ENCODE data around the gene DST. TPM values are rescaled to one million over a fixed set of nuclear protein-coding genes. Genes with fewer than 3 reads are reported as not detected.

Gene DST
- total RNA-seq, 1 experiment from 2014 or later: 132 TPM

DNA sequence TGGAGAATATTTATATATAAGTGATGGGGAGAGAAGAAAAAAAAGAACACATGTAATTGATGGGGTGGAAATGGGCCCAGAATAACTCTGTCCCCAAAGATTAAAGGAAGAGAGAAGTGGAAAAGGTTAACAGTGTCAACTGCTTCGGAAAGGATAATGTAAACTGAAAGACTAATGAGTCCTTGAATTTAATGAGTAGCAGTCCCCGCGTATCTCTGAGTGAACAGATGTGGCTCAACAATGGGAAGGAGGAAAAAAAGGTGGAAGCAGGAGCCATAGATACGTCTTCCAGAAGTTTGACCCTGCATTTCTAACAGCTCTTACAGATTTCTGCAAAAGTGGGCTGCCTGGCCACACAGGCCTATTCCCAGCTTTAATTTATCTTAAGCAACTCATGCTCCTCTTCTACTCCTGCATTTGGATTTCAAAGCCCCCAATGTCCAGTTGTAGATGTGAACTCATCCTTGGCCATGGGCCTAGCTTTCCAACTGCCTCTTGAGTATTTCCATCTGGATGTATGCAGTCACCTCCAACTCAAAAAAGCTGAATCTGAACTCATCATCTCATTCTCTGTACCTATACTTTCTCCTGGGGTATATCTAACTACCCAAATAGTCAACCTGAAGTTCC, 61.3 kb downstream of the DST start:
- Mint-ChIP-seq H3K36me3 (peaks cover 36% of the 10 kb centered on the region), H3K27ac (no peak overlapping the region), H3K9me3 (peaks cover 14% of the 10 kb centered on the region), H3K4me3 (no peak overlapping the region), H3K4me1 (no peaks in the 10 kb centered on the region), H3K27me3 (ENCODE audit: low read depth) (no peaks in the 10 kb centered on the region)
- POLR2A ChIA-PET: no interaction called here
- TF ChIP-seq, protein P1, sequence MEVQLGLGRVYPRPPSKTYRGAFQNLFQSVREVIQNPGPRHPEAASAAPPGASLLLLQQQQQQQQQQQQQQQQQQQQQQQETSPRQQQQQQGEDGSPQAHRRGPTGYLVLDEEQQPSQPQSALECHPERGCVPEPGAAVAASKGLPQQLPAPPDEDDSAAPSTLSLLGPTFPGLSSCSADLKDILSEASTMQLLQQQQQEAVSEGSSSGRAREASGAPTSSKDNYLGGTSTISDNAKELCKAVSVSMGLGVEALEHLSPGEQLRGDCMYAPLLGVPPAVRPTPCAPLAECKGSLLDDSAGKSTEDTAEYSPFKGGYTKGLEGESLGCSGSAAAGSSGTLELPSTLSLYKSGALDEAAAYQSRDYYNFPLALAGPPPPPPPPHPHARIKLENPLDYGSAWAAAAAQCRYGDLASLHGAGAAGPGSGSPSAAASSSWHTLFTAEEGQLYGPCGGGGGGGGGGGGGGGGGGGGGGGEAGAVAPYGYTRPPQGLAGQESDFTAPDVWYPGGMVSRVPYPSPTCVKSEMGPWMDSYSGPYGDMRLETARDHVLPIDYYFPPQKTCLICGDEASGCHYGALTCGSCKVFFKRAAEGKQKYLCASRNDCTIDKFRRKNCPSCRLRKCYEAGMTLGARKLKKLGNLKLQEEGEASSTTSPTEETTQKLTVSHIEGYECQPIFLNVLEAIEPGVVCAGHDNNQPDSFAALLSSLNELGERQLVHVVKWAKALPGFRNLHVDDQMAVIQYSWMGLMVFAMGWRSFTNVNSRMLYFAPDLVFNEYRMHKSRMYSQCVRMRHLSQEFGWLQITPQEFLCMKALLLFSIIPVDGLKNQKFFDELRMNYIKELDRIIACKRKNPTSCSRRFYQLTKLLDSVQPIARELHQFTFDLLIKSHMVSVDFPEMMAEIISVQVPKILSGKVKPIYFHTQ (CRISPR knock-in tag; IDR thresholded peaks at IDR 0.05): no peak
- TF ChIP-seq CREM (CRISPR knock-in tag; IDR thresholded peaks at IDR 0.05) (no peak), SP1 (CRISPR knock-in tag; conservative IDR thresholded peaks at IDR 0.05) (no peak), ZNF671 (CRISPR knock-in tag; IDR thresholded peaks at IDR 0.05) (no peak), NFYB (CRISPR knock-in tag; conservative IDR thresholded peaks at IDR 0.05; ENCODE audit: low read depth) (no peak), JUN (CRISPR knock-in tag; IDR thresholded peaks at IDR 0.05) (no peak), ZNF423 (CRISPR knock-in tag; IDR thresholded peaks at IDR 0.05) (no peak), ZNF396 (CRISPR knock-in tag; IDR thresholded peaks at IDR 0.05; ENCODE audit: borderline replicate concordance) (no peak)
- TF ChIP-seq, protein P2, sequence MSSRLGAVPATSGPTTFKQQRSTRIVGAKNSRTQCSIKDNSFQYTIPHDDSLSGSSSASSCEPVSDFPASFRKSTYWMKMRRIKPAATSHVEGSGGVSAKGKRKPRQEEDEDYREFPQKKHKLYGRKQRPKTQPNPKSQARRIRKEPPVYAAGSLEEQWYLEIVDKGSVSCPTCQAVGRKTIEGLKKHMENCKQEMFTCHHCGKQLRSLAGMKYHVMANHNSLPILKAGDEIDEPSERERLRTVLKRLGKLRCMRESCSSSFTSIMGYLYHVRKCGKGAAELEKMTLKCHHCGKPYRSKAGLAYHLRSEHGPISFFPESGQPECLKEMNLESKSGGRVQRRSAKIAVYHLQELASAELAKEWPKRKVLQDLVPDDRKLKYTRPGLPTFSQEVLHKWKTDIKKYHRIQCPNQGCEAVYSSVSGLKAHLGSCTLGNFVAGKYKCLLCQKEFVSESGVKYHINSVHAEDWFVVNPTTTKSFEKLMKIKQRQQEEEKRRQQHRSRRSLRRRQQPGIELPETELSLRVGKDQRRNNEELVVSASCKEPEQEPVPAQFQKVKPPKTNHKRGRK (CRISPR knock-in tag; IDR thresholded peaks at IDR 0.05; ENCODE audit: borderline replicate concordance): no peak
- TF ChIP-seq, protein P3, sequence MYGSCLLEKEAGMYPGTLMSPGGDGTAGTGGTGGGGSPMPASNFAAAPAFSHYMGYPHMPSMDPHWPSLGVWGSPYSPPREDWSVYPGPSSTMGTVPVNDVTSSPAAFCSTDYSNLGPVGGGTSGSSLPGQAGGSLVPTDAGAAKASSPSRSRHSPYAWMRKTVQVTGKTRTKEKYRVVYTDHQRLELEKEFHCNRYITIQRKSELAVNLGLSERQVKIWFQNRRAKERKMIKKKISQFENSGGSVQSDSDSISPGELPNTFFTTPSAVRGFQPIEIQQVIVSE (CRISPR knock-in tag; IDR thresholded peaks at IDR 0.05; ENCODE audit: borderline replicate concordance): no peak
- TF ChIP-seq, protein P4, sequence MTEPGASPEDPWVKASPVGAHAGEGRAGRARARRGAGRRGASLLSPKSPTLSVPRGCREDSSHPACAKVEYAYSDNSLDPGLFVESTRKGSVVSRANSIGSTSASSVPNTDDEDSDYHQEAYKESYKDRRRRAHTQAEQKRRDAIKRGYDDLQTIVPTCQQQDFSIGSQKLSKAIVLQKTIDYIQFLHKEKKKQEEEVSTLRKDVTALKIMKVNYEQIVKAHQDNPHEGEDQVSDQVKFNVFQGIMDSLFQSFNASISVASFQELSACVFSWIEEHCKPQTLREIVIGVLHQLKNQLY (CRISPR knock-in tag; IDR thresholded peaks at IDR 0.05): no peak
- TF ChIP-seq, protein P5, sequence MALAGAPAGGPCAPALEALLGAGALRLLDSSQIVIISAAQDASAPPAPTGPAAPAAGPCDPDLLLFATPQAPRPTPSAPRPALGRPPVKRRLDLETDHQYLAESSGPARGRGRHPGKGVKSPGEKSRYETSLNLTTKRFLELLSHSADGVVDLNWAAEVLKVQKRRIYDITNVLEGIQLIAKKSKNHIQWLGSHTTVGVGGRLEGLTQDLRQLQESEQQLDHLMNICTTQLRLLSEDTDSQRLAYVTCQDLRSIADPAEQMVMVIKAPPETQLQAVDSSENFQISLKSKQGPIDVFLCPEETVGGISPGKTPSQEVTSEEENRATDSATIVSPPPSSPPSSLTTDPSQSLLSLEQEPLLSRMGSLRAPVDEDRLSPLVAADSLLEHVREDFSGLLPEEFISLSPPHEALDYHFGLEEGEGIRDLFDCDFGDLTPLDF (CRISPR knock-in tag; IDR thresholded peaks at IDR 0.05): no peak
- TF ChIP-seq, protein P6, sequence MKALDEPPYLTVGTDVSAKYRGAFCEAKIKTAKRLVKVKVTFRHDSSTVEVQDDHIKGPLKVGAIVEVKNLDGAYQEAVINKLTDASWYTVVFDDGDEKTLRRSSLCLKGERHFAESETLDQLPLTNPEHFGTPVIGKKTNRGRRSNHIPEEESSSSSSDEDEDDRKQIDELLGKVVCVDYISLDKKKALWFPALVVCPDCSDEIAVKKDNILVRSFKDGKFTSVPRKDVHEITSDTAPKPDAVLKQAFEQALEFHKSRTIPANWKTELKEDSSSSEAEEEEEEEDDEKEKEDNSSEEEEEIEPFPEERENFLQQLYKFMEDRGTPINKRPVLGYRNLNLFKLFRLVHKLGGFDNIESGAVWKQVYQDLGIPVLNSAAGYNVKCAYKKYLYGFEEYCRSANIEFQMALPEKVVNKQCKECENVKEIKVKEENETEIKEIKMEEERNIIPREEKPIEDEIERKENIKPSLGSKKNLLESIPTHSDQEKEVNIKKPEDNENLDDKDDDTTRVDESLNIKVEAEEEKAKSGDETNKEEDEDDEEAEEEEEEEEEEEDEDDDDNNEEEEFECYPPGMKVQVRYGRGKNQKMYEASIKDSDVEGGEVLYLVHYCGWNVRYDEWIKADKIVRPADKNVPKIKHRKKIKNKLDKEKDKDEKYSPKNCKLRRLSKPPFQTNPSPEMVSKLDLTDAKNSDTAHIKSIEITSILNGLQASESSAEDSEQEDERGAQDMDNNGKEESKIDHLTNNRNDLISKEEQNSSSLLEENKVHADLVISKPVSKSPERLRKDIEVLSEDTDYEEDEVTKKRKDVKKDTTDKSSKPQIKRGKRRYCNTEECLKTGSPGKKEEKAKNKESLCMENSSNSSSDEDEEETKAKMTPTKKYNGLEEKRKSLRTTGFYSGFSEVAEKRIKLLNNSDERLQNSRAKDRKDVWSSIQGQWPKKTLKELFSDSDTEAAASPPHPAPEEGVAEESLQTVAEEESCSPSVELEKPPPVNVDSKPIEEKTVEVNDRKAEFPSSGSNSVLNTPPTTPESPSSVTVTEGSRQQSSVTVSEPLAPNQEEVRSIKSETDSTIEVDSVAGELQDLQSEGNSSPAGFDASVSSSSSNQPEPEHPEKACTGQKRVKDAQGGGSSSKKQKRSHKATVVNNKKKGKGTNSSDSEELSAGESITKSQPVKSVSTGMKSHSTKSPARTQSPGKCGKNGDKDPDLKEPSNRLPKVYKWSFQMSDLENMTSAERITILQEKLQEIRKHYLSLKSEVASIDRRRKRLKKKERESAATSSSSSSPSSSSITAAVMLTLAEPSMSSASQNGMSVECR (CRISPR knock-in tag; IDR thresholded peaks at IDR 0.05; ENCODE audit: borderline replicate concordance): no peak
- DNase-seq (ENCODE audit: low spot score): no peak
- CTCF ChIA-PET: interaction anchor here (1.0 to 1.4 kb wide), 2 partner anchors 12 to 14 kb away, joined by 5 read pairs; no protein-coding TSS in a partner anchor
- ATAC-seq: no peak

Measured in WTC11 (cell line).